ENCODE measurements around the gene HIBCH.

- no peak for TF ChIP-seq ZNF239 (CRISPR knock-in tag; IDR thresholded peaks at IDR 0.05)
- no peak for TF ChIP-seq ZFP36 (IDR thresholded peaks at IDR 0.05; ENCODE audit: low read depth, low read length, partially characterized antibody)
- no peak for TF ChIP-seq ZNF766 (CRISPR knock-in tag; conservative IDR thresholded peaks at IDR 0.05)
- TF ChIP-seq, protein P1, sequence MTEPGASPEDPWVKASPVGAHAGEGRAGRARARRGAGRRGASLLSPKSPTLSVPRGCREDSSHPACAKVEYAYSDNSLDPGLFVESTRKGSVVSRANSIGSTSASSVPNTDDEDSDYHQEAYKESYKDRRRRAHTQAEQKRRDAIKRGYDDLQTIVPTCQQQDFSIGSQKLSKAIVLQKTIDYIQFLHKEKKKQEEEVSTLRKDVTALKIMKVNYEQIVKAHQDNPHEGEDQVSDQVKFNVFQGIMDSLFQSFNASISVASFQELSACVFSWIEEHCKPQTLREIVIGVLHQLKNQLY (CRISPR knock-in tag; conservative IDR thresholded peaks at IDR 0.05), result no peak
- TF ChIP-seq HDAC6 (IDR thresholded peaks at IDR 0.05; ENCODE audit: low read depth, low read length), result no peak
- no peak for TF ChIP-seq CEBPB (tag; IDR thresholded peaks at IDR 0.05)
- TF ChIP-seq ZNF324 (CRISPR knock-in tag; IDR thresholded peaks at IDR 0.05), result no peak
- no peak for TF ChIP-seq SMARCA5 (IDR thresholded peaks at IDR 0.05)
Measured at GRCh38 chr2:190216829-190217228, 102.8 kb downstream of the HIBCH start.

Measured in K562 (cell line).